ENCODE data around the gene FAM151A. TPM values are rescaled to one million over a fixed set of nuclear protein-coding genes. Genes with fewer than 3 reads are reported as not detected.

FAM151A gene
- total RNA-seq, 4 donors from 2014 or later, result not detected

DNA sequence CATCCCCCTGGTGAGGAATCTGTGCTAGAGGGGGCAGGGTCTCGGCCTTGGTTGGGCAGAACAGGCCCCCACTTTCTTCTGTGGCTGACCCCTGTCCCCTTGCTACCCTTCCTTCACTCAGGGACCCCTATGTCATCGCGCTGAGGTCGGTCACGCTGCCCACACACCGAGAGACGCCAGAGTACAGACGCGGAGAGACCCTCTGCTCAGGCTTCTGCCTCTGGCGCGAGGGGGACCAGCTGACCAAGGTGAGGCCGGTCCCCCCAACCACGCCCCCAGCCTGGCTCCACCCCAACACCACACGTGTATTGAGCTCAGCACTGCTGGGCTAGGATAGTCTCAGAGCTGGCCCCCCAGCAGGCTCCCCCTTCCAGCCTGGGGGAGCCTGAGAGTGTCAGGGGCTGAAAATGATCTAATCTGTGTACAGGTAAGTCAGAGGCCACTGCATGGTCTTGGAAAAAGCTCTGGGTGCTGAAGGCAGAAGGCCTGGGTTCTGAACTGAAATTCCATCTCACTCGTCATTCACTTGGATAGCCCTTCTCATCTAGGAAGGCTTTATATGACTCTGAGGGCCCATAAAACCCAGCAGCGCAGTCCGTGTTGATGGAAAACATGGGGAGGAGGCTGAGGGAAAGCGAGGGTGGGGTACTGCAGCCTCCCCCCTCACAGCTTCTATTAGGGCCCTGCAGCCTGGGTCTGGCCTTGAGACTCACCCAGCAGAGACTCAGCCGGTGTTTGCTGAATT lies 15.3 kb downstream of the FAM151A start:
- no peak overlapping the region for H3K27ac ChIP-seq
- peaks cover 0 to 18% of the 10 kb centered on the region in 2 donors for H3K36me3 ChIP-seq
- in situ Hi-C loops (cut with MboI; ENCODE audit: low sequenced_read_pairs in 4 of 4) (no loop called here), intact Hi-C loops (cut with DNase I; ENCODE audit: low total_unique reads) (no loop called here)
- DNase-seq, result no peak
- H3K4me1 ChIP-seq, result no peaks in the 10 kb centered on the region
- H3K9me3 ChIP-seq, result no peaks in the 10 kb centered on the region
- no peak for TF ChIP-seq POLR2A (IDR thresholded peaks at IDR 0.05)
- TF ChIP-seq CTCF (IDR thresholded peaks at IDR 0.05 in 4 of 5, conservative IDR thresholded peaks at IDR 0.05 in 1 of 5), result no peak
- H3K4me3 ChIP-seq, result no peak overlapping the region
- H3K27me3 ChIP-seq, result no peaks in the 10 kb centered on the region
- ATAC-seq, result no peak

GRCh38 chr1:54606990-54607325 lies 16.4 kb downstream of the FAM151A start:
- peaks cover 0 to 18% of the 10 kb centered on the region in 2 donors for H3K36me3 ChIP-seq
- intact Hi-C loops (cut with DNase I; ENCODE audit: low total_unique reads), result no loop called here
- H3K4me3 ChIP-seq, result no peak overlapping the region
- no peak for ATAC-seq
- in situ Hi-C loops (cut with MboI; ENCODE audit: low sequenced_read_pairs in 4 of 4), result no loop called here
- no peak overlapping the region for H3K27ac ChIP-seq
- TF ChIP-seq POLR2A (IDR thresholded peaks at IDR 0.05) (no peak), CTCF (IDR thresholded peaks at IDR 0.05 in 4 of 5, conservative IDR thresholded peaks at IDR 0.05 in 1 of 5) (no peak)
- H3K4me1 ChIP-seq, result no peaks in the 10 kb centered on the region
- no peaks in the 10 kb centered on the region for H3K27me3 ChIP-seq
- H3K9me3 ChIP-seq, result no peaks in the 10 kb centered on the region
- DNase-seq, result no peak

GRCh38 chr1:54606096-54606989 lies 17.0 kb downstream of the FAM151A start:
- H3K27ac ChIP-seq, result no peak overlapping the region
- no peaks in the 10 kb centered on the region for H3K9me3 ChIP-seq
- intact Hi-C loops (cut with DNase I; ENCODE audit: low total_unique reads), result no loop called here
- in situ Hi-C loops (cut with MboI; ENCODE audit: low sequenced_read_pairs in 4 of 4), result no loop called here
- no peaks in the 10 kb centered on the region for H3K27me3 ChIP-seq
- TF ChIP-seq CTCF (IDR thresholded peaks at IDR 0.05 in 4 of 5, conservative IDR thresholded peaks at IDR 0.05 in 1 of 5), result no peak
- no peak for TF ChIP-seq POLR2A (IDR thresholded peaks at IDR 0.05)
- DNase-seq, result no peak
- no peak overlapping the region for H3K4me3 ChIP-seq
- H3K4me1 ChIP-seq, result no peaks in the 10 kb centered on the region
- ATAC-seq, result no peak
- peaks cover 0 to 18% of the 10 kb centered on the region in 2 donors for H3K36me3 ChIP-seq

- no peak for DNase-seq
- Histone ChIP-seq H3K27me3 (no peaks in the 10 kb centered on the region), H3K4me1 (no peaks in the 10 kb centered on the region), H3K36me3 (peaks cover 0 to 18% of the 10 kb centered on the region in 2 donors), H3K9me3 (no peaks in the 10 kb centered on the region), H3K27ac (no peak overlapping the region), H3K4me3 (no peak overlapping the region)
- intact Hi-C loops (cut with DNase I; ENCODE audit: low total_unique reads), result no loop called here
- ATAC-seq, result no peak
- no peak for TF ChIP-seq CTCF (IDR thresholded peaks at IDR 0.05 in 4 of 5, conservative IDR thresholded peaks at IDR 0.05 in 1 of 5)
- TF ChIP-seq POLR2A (IDR thresholded peaks at IDR 0.05), result no peak
- in situ Hi-C loops (cut with MboI; ENCODE audit: low sequenced_read_pairs in 4 of 4), result no loop called here
These were observed 18.6 kb downstream of the FAM151A start for GRCh38 chr1:54604572-54605370.

Data from gastrocnemius medialis (tissue), 4 donors.